KMS-11 (cell line): ENCODE data around the gene DNAH10.

Experiments
- H2AFZ ChIP-seq: fragments of 200-600 bp; sonication (generic); 2 replicates; pipeline ENCODE4 v1.6.1; 2016; ENCODE audit warnings: antibody characterized with exemption, mixed run types, low read depth
- H3K27ac ChIP-seq: fragments of 200-600 bp; sonication (generic); 2 replicates; pipeline ENCODE4 v1.6.1; 2016; ENCODE audit warnings: mild to moderate bottlenecking, mixed run types
- H3K27me3 ChIP-seq: fragments of 200-600 bp; sonication (generic); 2 replicates; pipeline ENCODE4 v1.6.1; 2017; ENCODE audit warnings: mild to moderate bottlenecking, low read depth, mixed run types, moderate library complexity; ENCODE audit not compliant: insufficient read depth
- H3K36me3 ChIP-seq: fragments of 200-600 bp; sonication (generic); 2 replicates; pipeline ENCODE4 v1.6.1; 2017; ENCODE audit warnings: mild to moderate bottlenecking, mixed run types; ENCODE audit not compliant: insufficient read depth
- H3K4me1 ChIP-seq: fragments of 200-600 bp; sonication (generic); 2 replicates; pipeline ENCODE4 v1.6.1; 2016; ENCODE audit warnings: mild to moderate bottlenecking, low read depth, mixed run types; ENCODE audit not compliant: poor library complexity, severe bottlenecking
- H3K4me2 ChIP-seq: fragments of 200-600 bp; sonication (generic); 2 replicates; pipeline ENCODE4 v1.7.0; 2016; ENCODE audit warnings: mild to moderate bottlenecking, mixed run types
- H3K4me3 ChIP-seq: fragments of 200-600 bp; sonication (generic); IDR thresholded peaks from 2 replicates; pipeline ENCODE4 v1.6.1; 2017; ENCODE audit warnings: low read depth, low read length, mixed read lengths; ENCODE audit not compliant: insufficient read depth
- H3K79me2 ChIP-seq: fragments of 200-600 bp; sonication (generic); 2 replicates; pipeline ENCODE4 v1.6.1; 2016; ENCODE audit warnings: low read depth, mixed run types; ENCODE audit not compliant: insufficient read depth
- H3K9ac ChIP-seq: fragments of 200-600 bp; sonication (generic); 2 replicates; pipeline ENCODE4 v1.6.1; 2016; ENCODE audit warnings: mild to moderate bottlenecking, mixed run types
- H4K20me1 ChIP-seq: fragments of 200-600 bp; sonication (generic); 2 replicates; pipeline ENCODE4 v1.6.1; 2016; ENCODE audit warnings: mild to moderate bottlenecking, mixed run types; ENCODE audit not compliant: insufficient read depth
- CTCF ChIP-seq: fragments of 200-600 bp; sonication (generic); conservative IDR thresholded peaks from 2 replicates; pipeline ENCODE4 v1.6.1; 2017; ENCODE audit warnings: low read depth, mild to moderate bottlenecking, antibody characterized with exemption, low read length, moderate library complexity, mixed read lengths

The DNAH10 gene

GRCh38 chr12:123961585-123962345 is 199.7 kb downstream of the DNAH10 start:
- no peaks in the 10 kb centered on the region for H3K36me3 ChIP-seq
- H3K4me2 ChIP-seq = no peak overlapping the region
- H3K9ac ChIP-seq = no peak overlapping the region
- H3K4me3 ChIP-seq = no peak overlapping the region
- H3K4me1 ChIP-seq = no peaks in the 10 kb centered on the region
- TF ChIP-seq CTCF = no peak
- no peaks in the 10 kb centered on the region for H4K20me1 ChIP-seq
- H3K79me2 ChIP-seq = no peaks in the 10 kb centered on the region
- H3K27me3 ChIP-seq = no peaks in the 10 kb centered on the region
- no peak overlapping the region for H2AFZ ChIP-seq
- no peak overlapping the region for H3K27ac ChIP-seq

DNA sequence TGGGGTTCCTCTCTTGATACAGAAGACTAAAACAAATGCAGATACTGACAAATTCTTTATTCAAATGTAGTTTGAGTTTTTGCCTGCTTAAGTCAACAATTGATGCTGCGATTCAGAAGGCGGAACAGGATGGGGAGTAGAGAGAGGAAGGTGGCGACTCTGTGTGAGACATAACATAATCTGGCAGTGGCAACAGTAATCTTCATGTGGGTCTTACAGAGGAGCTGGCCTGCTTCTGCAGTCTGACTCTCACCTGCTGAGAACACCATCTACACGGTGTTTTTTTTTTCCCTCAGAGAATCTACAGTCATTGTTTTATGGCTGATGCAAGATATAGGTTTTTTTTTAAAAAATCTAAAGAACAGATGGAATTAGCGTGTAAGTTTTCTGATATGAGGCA is 200.4 kb downstream of the DNAH10 start:
- Histone ChIP-seq H3K9ac (no peak overlapping the region), H4K20me1 (no peaks in the 10 kb centered on the region), H3K4me1 (no peaks in the 10 kb centered on the region), H3K36me3 (no peaks in the 10 kb centered on the region), H3K27ac (no peak overlapping the region), H2AFZ (no peak overlapping the region), H3K4me3 (no peak overlapping the region), H3K4me2 (no peak overlapping the region), H3K27me3 (no peaks in the 10 kb centered on the region), H3K79me2 (no peaks in the 10 kb centered on the region)
- no peak for TF ChIP-seq CTCF

GRCh38 chr12:123963821-123964220 is 201.7 kb downstream of the DNAH10 start:
- H3K27me3 ChIP-seq = no peaks in the 10 kb centered on the region

GRCh38 chr12:123965382-123965781 is 203.3 kb downstream of the DNAH10 start:
- Histone ChIP-seq H3K4me3 (no peak overlapping the region), H3K4me2 (no peak overlapping the region), H3K36me3 (no peaks in the 10 kb centered on the region), H4K20me1 (no peaks in the 10 kb centered on the region), H3K27ac (no peak overlapping the region), H3K79me2 (no peaks in the 10 kb centered on the region), H2AFZ (no peak overlapping the region), H3K4me1 (peaks cover under 1% of the 10 kb centered on the region), H3K9ac (no peak overlapping the region), H3K27me3 (no peaks in the 10 kb centered on the region)
- TF ChIP-seq CTCF = no peak

More at GRCh38 chr12:123963821-123964220, 201.7 kb downstream of the DNAH10 start:
- no peak overlapping the region for H3K9ac ChIP-seq
- no peak overlapping the region for H3K4me2 ChIP-seq
- H4K20me1 ChIP-seq = no peaks in the 10 kb centered on the region
- no peak overlapping the region for H2AFZ ChIP-seq
- H3K79me2 ChIP-seq = no peaks in the 10 kb centered on the region
- no peaks in the 10 kb centered on the region for H3K36me3 ChIP-seq
- no peak for TF ChIP-seq CTCF
- no peak overlapping the region for H3K4me3 ChIP-seq
- H3K27ac ChIP-seq = no peak overlapping the region
- no peaks in the 10 kb centered on the region for H3K4me1 ChIP-seq
